Keratinocyte (primary cell): ENCODE results near the gene PGAM2. TPM values are rescaled to one million over a fixed set of nuclear protein-coding genes. Genes with fewer than 3 reads are reported as not detected.

Experiments
- DNase-seq: peaks from one replicate; pipeline ENCODE4 v3.0.0-alpha.2; 2011; ENCODE audit warnings: low read depth, missing footprints, low spot score
- FAIRE-seq: peaks from 2 replicates; lab custom pipeline; 2011; peaks lifted over from hg19 to GRCh38; lab: Jason Lieb, UNC
- H2AFZ ChIP-seq: 2 replicates; pipeline ENCODE4 v1.6.0; 2012; ENCODE audit warnings: low read length, control low read depth, inconsistent platforms; ENCODE audit not compliant: control insufficient read depth
- H3K27ac ChIP-seq: 2 replicates; pipeline ENCODE4 v1.5.1; 2011; ENCODE audit warnings: low read length; ENCODE audit not compliant: control insufficient read depth, insufficient read depth
- H3K27me3 ChIP-seq: 3 replicates; pipeline ENCODE4 v1.6.0; 2011; ENCODE audit warnings: low read length; ENCODE audit not compliant: control insufficient read depth, insufficient read depth; ENCODE audit errors: extremely low read depth
- H3K36me3 ChIP-seq, 2 experiments: 2 replicates in 1 of 2; 3 replicates in 1 of 2; pipeline ENCODE4 v1.5.1; 2011; ENCODE audit warnings: low read length in 2 of 2, mild to moderate bottlenecking in 1 of 2; ENCODE audit not compliant: control insufficient read depth in 2 of 2, insufficient read depth in 2 of 2; ENCODE audit errors: extremely low read depth in 1 of 2
- H3K4me1 ChIP-seq: 3 replicates; pipeline ENCODE4 v1.5.1; 2011; ENCODE audit warnings: low read length; ENCODE audit not compliant: control insufficient read depth, insufficient read depth; ENCODE audit errors: extremely low read depth
- H3K4me2 ChIP-seq: 3 replicates; pipeline ENCODE4 v1.6.0; 2011; ENCODE audit warnings: low read depth, low read length; ENCODE audit not compliant: control insufficient read depth, insufficient read depth; ENCODE audit errors: extremely low read depth
- H3K4me3 ChIP-seq, 3 experiments: fragments of 200-600 bp in 1 of 3; sonication (generic) in 1 of 3; 2 replicates in 2 of 3; 3 replicates in 1 of 3; pipeline ENCODE4 v1.5.1; 2011 to 2016; ENCODE audit warnings: low read length in 3 of 3, mild to moderate bottlenecking in 3 of 3, control low read depth in 2 of 3, inconsistent platforms in 1 of 3, low read depth in 1 of 3, mixed read lengths in 1 of 3, mixed run types in 1 of 3, moderate library complexity in 1 of 3; ENCODE audit not compliant: control insufficient read depth in 2 of 3, insufficient read depth in 2 of 3; ENCODE audit errors: extremely low read depth in 1 of 3
- H3K79me2 ChIP-seq: 2 replicates; pipeline ENCODE4 v1.6.0; 2012; ENCODE audit warnings: low read length; ENCODE audit not compliant: control insufficient read depth, insufficient read depth
- H3K9ac ChIP-seq: 3 replicates; pipeline ENCODE4 v1.6.0; 2011; ENCODE audit warnings: low read length; ENCODE audit not compliant: control insufficient read depth, insufficient read depth; ENCODE audit errors: extremely low read depth
- H3K9me1 ChIP-seq: 3 replicates; pipeline ENCODE4 v1.6.0; 2011; ENCODE audit warnings: low read length; ENCODE audit not compliant: control insufficient read depth, insufficient read depth; ENCODE audit errors: extremely low read depth
- H3K9me3 ChIP-seq: 2 replicates; pipeline ENCODE4 v1.5.1; 2012; ENCODE audit warnings: low read depth, low read length; ENCODE audit not compliant: control insufficient read depth
- H4K20me1 ChIP-seq: 3 replicates; pipeline ENCODE4 v1.6.0; 2011; ENCODE audit warnings: low read length; ENCODE audit not compliant: control insufficient read depth, insufficient read depth; ENCODE audit errors: extremely low read depth
- CTCF ChIP-seq, 3 experiments: IDR thresholded peaks in 1 of 3; conservative IDR thresholded peaks in 1 of 3; optimal IDR thresholded peaks in 1 of 3; 2 replicates in 2 of 3; 3 replicates in 1 of 3; pipeline versions ENCODE3 to v1.5.1; 2011; ENCODE audit warnings: low read length in 3 of 3, mild to moderate bottlenecking in 3 of 3, moderate library complexity in 2 of 3, control low read depth in 1 of 3, inconsistent platforms in 1 of 3; ENCODE audit not compliant: insufficient read depth in 2 of 3; ENCODE audit errors: extremely low read depth in 1 of 3
- EZH2 ChIP-seq: IDR thresholded peaks from one replicate; pipeline ENCODE4 v1.6.1; 2012; ENCODE audit warnings: inconsistent platforms, mild to moderate bottlenecking, low read length, moderate library complexity
- dilution Hi-C: fragments of 300-500 bp; cut with MboI; formaldehyde crosslinking; loops from one replicate; pipeline ENCODE4 v1.7.0; 2020; ENCODE audit warnings: low sequenced_read_pairs; ENCODE audit not compliant: extremely low pct_ligation_motif_present
- polyA plus RNA-seq, 5 experiments: library from polyadenylated mRNA; depleted of rRNA in 3 of 5; stranded (reverse) in 3 of 5; stranded (forward) in 1 of 5; unstranded in 1 of 5; fragments of >200 nt; gene quantifications; 1 replicate in 1 of 5; 2 replicates in 3 of 5; 3 replicates in 1 of 5; pipeline versions ENCODE4 v1.2.1 to v1.2.3, GENCODE V29; 2011 to 2012; ENCODE audit warnings: missing spikeins in 2 of 5, low read depth in 1 of 5, low replicate concordance in 1 of 5

Gene PGAM2
- polyA plus RNA-seq, 1 donor (not counting 4 experiments of a cell fraction or from before 2014, with no cell fraction given) = not detected

DNA sequence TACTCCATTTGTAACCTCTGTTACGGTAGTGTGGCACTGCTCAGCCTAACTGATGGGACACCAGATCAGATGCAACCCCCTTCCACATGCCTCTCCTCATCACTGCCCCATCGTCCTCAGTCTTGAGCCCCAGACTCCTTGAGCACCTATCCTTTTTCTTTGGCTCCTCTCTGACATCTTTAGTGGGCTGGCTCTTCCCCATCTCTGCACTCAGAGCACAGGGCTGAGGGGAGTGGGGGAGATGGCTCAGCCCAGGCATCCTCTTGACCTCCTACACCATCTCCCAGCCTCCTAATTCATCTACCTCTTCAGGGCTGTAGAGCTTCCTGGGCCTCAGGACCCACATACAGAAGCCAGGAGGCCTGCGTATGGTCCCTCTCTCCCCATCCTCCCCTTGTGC, 18.4 kb upstream of the PGAM2 start:
- H3K9ac ChIP-seq = no peak overlapping the region
- DNase-seq (no peak), FAIRE-seq (no peak)
- no peak for TF ChIP-seq CTCF (optimal IDR thresholded peaks at IDR 0.05 in 1 of 3, IDR thresholded peaks at IDR 0.05 in 1 of 3, conservative IDR thresholded peaks at IDR 0.05 in 1 of 3; ENCODE audit: extremely low read depth in 1 of 3, insufficient read depth in 2 of 3, low read length in 3 of 3)
- TF ChIP-seq EZH2 = no peak
- H3K27ac ChIP-seq = no peak overlapping the region
- H3K9me3 ChIP-seq = no peaks in the 10 kb centered on the region
- H3K9me1 ChIP-seq = no peaks in the 10 kb centered on the region
- no peak overlapping the region for H2AFZ ChIP-seq
- H3K79me2 ChIP-seq = no peaks in the 10 kb centered on the region
- dilution Hi-C loops = no loop called here
- peaks cover 9% of the 10 kb centered on the region for H3K4me1 ChIP-seq
- peaks cover 0 to 11% of the 10 kb centered on the region in 2 experiments for H3K36me3 ChIP-seq
- H3K27me3 ChIP-seq = no peaks in the 10 kb centered on the region
- H3K4me2 ChIP-seq = no peak overlapping the region
- no peaks in the 10 kb centered on the region for H4K20me1 ChIP-seq
- no peak overlapping the region for H3K4me3 ChIP-seq

DNA sequence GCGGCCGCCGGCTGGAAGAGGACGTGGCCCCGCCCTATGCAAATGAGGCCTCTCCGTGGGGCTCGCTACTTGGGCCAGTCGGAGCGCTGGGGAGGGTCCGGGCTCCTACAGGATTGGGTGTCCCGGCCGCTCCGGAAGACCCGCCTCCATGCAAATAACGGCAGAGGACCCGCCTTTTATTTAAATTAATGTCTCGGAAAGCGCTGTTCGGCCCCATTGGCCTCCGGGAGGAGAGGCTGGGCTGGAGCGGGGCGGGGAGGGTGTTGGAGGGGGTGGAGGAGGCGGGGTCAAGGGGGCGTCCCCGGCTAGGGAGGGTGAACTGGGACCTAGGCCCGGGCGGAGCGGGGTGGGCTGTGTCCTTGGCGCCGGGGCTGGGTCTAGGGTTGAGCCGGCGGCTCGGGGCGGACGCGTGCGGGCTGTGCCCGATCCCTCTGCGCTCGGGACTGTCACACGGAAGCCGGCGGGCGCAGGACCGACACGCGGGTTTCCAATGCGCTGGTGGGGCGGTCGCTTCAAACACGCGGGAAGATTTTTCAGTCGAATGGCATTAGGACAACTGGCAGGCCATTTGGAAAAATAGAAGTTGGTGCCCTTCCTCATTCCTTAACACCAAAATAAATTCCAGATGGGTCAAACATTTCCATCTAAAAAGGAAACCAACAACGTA, 17.3 kb upstream of the PGAM2 start:
- Histone ChIP-seq H3K9me1 (no peaks in the 10 kb centered on the region), H3K9ac (peak overlapping the region; percentile 77)
- FAIRE-seq = no peak

More for the DNA sequence above, 17.3 kb upstream of the PGAM2 start:
- Histone ChIP-seq H3K27me3 (no peaks in the 10 kb centered on the region), H3K27ac (peak overlapping the region; percentile 61), H4K20me1 (no peaks in the 10 kb centered on the region), H3K4me2 (peak overlapping the region; percentile 90), H3K4me3 (peak overlapping the region; percentile 75 to 78 (median 75)), H3K4me1 (peaks cover 3% of the 10 kb centered on the region), H3K36me3 (peaks cover 5 to 18% of the 10 kb centered on the region in 2 experiments), H2AFZ (peak overlapping the region; percentile 88), H3K79me2 (no peaks in the 10 kb centered on the region), H3K9me3 (no peaks in the 10 kb centered on the region)
- peak; percentile 86 for DNase-seq
- TF ChIP-seq CTCF (optimal IDR thresholded peaks at IDR 0.05 in 1 of 3, IDR thresholded peaks at IDR 0.05 in 1 of 3, conservative IDR thresholded peaks at IDR 0.05 in 1 of 3; ENCODE audit: extremely low read depth in 1 of 3, insufficient read depth in 2 of 3, low read length in 3 of 3) = no peak
- TF ChIP-seq EZH2 = no peak
- dilution Hi-C loops = no loop called here
